HG03066 (cell line): ENCODE measurements around the gene TRAPPC4.
"Not testable (repeated sequence)": the region's sequence is repeated elsewhere in the genome, so short reads cannot be mapped to it uniquely, and the experiment has no call there.

ENCODE experiments used
- ATAC-seq: cut with Tn5 transposase; IDR thresholded peaks from one replicate; pipeline ENCODE4 v1.9.1; 2021; ENCODE audit warnings: low read depth; ENCODE audit not compliant: unreplicated experiment

Gene TRAPPC4

DNA sequence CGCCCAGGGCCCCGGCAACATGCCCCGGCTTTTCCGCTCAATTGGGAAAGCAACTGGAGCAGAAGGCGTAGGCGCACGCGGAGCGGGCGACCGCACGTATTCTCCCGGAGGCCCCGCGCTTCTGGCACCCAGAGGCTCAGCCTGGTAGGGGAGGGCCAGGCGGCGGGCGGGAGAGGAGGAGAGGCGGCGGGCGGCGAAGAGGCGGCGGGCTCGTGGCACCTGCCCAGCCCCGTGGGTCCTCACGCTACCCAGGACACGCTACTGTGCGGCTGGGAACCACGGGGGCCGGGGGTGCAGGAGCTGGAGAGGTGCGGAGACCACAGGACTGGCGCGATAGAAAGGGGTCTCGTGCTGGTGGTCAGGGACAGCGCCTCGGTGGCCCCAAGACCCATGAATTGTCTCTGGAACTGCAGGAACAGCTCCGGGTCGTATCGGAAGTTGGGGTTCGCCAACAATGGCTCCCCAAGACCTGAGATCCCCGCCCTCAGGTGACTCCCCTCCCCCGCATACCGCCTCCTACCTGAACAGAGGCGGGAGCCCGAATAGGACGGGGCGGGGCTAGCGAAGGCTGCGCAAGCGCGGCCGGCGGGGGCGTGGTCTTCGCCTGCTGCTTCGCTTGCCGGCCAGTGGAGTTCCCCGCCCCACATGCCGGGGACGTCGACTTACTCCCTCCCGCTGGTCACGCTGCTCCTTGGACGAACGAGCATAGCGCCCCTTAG is 11.9 kb downstream of the TRAPPC4 start, which contains the start of gene SLC37A4:
Gene SLC37A4 (minus strand): TSS at position 549 of the 719 bp plus-strand sequence.
- peak; percentile 88 for ATAC-seq

DNA sequence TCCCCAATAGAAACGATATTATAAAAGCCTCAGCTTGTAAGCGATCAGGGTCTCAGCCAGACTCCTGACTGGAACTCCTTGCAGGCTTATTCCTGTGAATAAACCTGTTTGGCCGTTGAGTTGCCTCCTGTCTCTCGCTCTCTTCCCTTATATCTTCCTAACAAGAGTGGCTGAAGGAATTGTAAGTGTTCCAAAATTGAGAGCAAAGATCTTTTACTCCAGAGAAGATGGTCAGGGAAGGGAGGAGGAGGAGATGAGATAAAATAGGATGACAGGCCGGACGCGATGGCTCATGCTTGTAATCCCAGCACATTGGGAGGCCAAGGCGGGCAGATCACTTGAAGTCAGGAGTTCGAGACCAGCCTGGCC is 13.3 kb downstream of the TRAPPC4 start:
- no peak for ATAC-seq

DNA sequence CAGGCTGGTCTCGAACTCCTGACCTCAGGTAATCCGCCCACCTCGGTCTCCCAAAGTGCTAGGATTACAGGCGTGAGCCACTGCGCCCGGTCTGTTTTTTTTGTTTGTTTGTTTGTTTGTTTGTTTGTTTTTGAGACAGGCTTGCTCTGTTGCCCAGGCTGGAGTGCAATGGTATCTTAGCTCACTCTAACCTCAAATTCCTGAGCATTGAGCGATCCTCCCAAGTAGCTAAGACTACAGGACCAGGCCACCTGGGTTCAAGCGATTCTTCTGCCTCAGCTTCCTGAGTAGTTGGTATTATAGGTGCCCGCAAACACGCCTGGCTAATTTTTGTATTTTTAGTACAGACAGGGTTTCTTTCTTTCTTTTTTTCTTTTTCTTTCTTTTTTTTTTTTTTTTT is 14.9 kb downstream of the TRAPPC4 start:
- not testable (repeated sequence) for ATAC-seq

DNA sequence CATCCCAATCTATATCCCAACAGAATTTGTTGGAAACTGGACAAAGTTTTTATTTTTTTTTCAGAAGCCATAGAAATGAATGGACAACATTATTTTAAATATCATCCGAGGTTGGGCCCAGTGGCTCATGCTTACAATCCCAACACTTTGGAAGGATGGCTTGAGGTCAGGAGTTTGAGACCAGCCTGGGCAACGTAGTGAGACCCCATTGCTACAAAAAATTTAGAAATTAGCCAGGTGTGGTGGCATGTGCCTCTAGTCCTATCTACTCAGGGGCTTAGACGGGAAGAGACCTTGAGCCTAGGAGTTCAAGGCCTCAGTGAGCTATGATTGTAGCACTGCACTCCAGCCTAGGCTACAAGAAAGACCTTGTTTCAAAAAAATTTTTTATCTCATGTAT is 16.2 kb downstream of the TRAPPC4 start:
- no peak for ATAC-seq

DNA sequence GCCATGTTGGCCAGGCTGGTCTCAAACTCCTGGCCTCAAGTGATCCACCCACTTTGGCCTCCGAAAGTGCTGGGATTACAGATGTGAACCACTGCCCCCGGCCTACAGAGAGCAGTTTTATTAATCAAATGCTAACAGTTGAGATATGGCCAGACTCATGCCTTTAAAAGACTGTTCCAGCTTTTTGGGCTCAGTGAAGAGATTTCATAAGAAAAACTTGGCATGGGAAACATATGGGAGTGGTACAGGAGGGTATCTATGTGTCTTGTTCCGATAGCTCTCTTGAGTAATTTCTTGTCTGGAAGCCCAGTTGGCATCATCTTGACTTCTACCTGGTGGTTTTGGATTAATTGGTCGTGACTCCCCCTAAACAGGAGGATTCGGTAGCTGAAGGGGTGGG is 20.3 kb downstream of the TRAPPC4 start:
- no peak for ATAC-seq

DNA sequence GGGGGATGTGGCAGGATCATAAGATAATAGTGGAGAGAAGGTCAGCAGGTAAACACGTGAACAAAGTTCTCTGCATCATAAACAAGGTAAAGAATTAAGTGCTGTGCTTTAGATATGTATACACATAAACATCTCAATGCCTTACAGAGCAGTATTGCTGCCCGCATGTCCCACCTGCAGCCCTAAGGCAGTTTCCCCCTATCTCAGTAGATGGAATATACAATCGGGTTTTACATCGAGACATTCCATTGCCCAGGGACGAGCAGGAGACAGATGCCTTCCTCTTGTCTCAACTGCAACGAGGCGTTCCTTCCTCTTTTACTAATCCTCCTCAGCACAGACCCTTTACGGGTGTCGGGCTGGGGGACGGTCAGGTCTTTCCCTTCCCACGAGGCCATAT is 20.9 kb downstream of the TRAPPC4 start:
- not testable (repeated sequence) for ATAC-seq

DNA sequence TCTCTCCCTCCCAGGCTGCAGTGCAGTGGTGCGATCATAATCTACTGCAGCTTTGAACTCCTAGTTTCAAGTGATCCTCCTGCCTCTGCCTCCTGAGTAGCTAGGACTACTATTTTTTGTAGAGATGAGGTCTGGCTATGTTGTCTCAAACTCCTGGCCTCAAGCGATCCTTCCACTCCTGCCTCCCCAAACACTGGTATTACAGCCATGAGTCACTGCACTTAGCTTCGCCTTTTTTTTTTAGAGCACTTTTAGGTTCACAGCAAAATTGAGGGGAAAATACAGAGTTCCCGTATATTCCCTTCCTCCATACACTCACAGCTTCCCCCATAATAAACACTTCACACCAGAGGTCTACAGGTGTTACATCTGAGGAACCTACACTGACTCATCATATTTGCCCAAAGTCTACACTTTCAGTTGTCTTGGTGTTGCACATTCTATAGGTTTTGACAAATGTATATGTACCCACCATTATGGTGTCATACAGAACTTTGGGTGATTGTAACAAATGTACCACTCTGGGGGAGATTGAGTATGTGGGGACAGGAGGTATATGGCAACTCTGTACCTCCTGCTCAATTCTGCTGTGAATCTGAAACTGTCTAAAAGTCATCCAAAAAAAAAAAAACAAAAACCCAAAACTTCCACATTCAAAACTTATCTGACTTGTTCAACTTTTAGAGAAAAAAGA is 23.4 kb downstream of the TRAPPC4 start:
- ATAC-seq: no peak

DNA sequence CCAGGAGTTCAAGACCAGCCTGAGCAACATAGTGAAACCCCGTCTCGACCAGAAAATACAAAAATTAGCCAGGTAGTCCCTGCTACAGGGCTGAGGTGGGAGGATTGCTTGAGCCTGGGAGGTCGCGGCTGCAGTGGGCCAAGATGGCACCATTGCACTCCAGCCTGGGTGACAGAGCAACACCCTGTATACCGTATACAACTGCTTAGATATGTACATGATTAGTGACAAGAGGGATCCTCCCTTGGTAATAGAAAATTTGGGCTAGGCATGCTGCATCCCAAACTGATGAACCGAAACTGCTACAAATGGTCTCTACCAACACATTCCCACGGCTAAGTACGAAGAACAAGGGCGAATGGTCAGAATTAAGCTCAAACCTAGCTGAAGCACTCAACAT is 24.4 kb downstream of the TRAPPC4 start:
- no peak for ATAC-seq

DNA sequence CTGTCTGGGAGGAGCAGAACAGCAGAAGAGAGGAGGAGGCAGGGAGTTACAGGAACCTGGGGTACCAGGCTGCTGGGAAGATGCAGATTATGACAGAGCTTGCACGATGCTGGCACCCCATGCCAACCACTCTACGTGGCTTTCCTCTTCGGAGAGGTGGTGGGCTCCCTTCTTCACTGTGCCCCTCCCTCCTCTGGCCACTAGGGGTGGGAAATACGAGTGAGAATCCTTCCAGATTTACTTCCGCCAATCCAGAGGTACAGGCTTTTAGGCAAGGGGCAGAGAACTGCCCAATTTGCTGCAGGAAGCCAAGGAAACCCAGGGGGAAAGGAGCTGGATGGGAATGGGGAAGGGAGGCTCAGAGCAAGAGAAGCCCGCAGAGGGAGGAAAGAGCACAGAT is 26.1 kb downstream of the TRAPPC4 start:
- no peak for ATAC-seq

DNA sequence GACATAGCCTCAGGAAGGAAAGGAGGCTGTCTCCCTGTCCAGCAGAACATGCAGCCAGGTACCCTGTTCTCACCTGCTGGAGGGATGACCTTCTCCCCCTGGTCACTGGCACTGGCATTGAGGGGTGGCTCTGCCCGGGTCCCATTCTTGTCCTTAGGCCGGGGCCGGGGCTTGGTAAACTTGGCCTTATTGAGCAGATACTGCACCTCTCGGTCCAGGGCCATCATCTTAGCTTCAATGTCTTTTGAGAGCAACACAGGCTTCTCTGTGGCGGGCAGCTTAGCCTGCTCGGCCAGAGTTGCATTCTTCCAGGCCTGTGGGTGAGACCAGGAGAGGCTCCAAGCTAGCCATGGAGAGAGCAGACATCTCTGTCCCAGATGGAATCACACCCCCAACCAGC is 27.9 kb downstream of the TRAPPC4 start:
- no peak for ATAC-seq

DNA sequence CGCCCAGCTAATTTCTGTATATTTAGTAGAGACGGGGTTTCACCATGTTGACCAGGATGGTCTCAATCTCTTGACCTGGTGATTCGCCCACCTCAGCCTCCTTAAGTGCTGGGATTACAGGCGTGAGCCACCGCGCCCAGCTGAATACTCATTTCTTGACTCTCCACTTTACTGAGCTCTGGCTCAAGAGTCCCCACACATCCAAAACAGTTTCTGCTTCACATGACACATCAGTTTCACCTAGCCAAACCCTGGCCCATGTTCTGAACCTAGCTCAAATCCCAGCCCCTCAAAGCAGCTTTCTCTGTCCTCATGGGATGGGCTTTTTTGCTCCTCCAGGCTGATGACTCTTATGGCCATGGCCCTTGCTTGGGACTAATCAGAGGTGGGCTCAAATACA is 28.6 kb downstream of the TRAPPC4 start:
- ATAC-seq: no peak

DNA sequence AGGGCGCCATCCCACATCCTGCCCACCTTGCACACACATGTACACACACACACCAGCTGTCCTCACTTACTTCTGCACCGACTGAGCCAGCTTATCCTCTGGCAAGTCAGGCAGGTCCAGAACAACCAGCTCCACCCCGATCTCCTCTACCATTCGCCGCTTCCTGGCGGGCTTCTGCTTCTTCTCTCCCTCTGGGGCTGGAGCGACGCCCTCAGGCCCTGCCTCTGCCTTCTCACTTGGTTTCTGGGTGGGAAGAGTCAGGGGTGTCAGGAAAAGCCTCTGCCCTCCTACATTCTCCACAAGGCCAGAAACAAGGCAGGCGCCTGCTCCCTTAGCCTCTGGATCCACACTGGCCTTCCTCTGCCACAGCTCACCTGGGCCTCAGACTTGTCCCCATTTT is 30.1 kb downstream of the TRAPPC4 start:
- no peak for ATAC-seq

DNA sequence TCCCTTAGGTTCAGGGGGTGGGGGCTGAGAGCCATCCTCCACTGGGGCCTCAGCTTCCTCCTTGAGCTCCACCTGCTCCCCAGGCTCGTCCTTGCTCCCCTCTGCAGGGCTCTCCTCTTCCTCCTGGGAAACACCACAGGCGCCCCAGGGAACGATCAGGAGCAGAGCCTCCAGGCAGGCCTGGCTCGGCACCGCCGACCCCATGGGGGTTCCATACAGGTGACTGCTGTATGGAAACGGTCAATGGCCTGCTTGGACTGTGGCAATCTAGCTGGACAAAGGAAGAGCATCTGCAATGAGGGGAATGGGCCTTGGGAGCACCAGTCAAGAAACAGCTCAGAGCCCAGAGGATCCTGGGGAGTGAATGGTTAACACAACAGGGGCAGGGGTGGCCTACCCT is 30.5 kb downstream of the TRAPPC4 start:
- no peak for ATAC-seq

DNA sequence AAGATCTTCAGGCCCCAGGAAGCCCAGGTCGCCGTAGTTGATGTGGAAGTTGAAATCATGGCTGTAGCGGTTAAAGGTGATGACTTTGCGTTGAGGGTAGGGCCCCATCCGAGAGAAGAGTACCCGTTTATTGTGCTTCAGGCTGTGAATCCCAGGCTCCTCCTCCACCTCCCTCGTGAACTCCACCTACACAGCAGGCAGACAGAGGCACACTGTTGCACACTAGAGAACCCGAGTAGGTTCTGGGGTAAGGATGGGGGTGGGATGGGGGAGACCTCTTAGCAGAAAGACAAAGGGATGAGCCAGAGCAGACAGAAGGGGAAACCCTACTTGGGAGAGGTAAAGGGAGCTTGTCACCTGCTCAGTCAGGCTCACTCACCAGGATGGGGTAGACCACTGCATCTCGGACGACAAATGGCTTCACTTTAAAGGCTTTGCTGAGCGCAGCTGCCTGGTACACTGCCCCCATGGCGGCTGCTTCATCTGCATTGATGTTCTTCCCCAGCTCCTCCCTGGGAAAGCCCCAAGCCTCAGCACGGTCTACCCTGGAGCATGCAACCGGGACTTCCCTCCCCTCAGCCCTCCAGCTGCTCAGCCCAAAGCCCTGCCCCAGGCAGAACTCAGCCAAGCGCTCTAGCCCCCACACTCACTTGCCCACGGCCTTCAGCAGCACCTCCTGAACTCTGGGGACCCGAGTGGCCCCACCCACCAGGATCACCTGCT is 33.0 kb downstream of the TRAPPC4 start:
- ATAC-seq: no peak

DNA sequence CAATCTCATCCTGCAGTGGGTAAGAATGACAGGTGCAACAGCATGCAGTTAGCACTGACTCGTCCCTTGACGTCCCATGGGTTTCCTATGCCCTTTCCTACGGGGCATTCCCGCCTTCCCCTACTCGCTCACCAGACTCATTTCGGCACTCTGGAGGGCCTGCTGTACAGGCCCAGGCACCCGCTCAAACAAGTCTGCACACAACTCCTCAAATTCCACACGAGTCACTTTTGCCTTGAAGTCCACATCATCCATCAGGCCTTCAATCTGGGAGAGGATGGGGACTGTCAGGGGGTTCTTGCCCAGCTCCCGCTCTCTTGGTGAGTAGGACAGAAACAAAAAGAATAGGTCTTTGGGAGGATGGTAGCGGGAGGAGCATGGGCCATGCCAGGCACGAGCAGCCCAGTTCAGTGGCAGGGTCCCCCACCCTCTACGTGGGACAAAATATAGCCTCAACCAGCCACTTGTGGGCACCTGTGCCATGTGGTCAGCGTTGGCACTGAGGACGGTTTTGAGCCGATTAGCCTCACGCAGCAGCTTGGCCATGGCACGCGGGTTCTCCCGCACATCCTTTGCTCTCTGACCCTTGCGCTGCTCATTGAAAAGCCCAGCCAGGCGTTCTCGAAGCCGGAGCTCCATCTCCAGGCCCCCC is 33.7 kb downstream of the TRAPPC4 start:
- no peak for ATAC-seq

DNA sequence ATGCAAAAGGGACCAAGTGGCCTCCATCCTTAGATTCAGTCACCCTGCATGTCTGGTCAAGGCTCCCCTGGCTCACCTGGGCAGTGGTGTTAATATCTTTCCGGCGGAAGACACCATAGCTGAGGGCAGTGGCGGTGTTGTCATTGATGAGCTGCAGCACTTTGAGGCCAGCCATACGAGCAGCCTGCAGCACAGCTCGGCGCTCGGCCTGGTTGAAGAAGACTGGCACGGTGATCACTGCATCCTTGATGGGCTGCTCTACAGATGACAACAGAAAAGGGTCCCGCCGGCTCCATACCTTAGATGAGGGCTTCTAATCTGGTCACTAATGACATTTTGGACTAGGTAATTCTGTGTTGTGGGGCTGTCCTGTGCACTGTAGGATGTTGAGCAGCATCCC is 35.9 kb downstream of the TRAPPC4 start:
- ATAC-seq: no peak

DNA sequence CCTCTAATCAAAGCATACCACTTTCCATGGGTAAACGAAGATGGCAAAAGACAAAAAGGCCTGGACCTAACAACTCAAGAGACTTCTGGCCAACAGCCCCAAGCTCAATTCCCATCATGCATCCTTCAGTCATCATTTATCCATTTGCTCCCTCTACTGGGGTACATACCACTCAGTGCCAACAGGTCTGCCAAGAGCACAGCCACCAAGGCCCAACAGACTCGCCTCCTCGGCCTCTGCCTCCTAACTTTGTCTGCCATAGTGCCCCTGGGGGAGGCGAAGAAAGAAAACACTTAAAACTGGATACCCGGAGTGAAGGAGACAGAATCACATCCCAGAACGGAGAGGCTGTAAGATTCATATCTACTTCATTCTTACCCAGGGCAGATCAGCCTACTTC is 37.3 kb downstream of the TRAPPC4 start:
- no peak for ATAC-seq

DNA sequence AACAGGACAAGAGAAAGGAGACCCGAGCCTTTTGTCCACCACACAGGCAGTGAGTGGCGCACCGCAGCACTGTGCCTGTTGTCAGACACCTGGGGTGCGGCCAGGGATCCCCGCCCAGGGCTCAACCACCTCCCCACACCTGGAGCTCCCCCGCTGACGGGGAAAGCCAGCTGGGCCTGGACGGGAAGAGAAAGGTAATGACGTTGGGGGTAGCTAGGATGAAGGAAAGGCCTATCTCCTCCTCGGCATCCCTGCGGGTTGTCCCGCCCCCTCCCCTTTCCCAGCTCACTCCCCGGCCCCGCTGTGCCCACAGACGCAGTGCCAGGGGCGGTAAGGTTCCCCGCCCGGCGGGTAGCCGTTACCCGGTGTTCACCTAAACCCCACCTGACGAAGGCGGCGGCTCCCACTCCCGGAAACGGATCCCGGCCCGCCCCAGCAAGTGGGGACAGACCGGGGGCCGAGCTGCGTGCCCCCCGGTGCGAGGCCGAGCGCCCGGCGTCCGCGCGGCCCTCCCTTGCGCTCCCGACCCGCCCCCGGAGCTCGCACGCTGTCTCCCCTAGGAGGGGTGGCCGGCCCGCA is 37.9 kb downstream of the TRAPPC4 start:
- ATAC-seq: peak; percentile 13

DNA sequence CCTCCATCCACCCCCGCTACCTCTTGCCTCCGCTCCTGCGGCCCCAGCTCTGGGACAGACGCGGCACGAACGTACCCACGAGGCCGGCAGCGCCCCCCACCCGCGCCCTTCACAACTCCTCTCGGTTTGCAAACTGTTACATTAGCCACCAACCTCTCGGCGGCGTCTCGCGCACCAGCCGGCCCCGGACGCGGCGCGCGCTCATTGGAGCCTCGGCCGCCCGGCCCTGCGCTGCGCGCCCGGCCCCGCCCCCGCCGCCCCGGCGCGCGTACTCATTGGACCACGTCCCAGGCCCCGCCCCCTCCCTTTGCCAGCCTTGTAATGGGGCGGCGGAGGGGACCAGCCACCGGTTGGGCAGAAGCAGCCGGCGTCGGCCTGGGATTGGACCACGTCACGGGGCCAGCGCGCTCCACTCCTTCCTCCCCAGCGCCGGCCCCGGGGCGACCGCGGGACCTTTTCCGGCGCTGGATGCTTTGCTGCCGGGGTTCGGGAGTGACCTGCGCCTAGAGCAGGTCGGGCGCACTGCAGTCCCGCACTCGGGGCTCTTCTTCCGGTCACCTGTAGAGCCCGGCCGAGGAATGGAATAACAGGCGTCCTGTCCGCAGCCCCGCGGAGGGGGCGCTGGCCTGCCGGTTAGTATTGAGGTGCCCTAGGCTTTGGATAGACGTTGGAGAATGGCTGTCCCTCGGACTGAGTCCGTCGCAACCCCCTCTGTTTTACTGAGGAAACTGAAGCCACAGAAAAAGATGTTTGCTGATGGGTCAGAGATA is 38.6 kb downstream of the TRAPPC4 start, which contains the start of gene HYOU1:
Gene HYOU1 (minus strand): TSS at position 206 of the 770 bp plus-strand sequence. CDS start 1,045 bp downstream, outside the sequence.
- ATAC-seq: peak; percentile 90

DNA sequence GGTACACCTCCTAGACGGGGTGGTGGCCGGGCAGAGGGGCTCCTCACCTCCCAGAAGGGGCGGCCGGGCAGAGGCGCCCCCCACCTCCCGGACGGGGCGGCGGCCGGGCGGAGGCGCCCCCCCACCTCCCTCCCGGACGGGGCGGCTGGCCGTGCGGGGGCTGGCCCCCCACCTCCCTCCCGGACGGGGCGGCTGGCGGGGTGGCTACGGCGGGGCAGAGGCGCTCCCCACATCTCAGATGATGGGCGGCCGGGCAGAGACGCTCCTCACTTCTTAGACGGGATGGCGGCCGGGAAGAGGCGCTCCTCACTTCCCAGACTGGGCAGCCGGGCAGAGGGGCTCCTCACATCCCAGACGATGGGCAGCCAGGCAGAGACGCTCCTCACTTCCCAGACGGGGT is 40.6 kb downstream of the TRAPPC4 start:
- ATAC-seq: not testable (repeated sequence)
